Erythroblast (primary cell): ENCODE measurements around the gene FKBP10.

Experiments used
- GATA1 ChIP-seq: IDR thresholded peaks from 2 replicates; pipeline ENCODE4 v1.6.1; 2011; ENCODE audit warnings: low read depth, mild to moderate bottlenecking, control low read depth, low read length, moderate library complexity
- POLR2A ChIP-seq: IDR thresholded peaks from 2 replicates; pipeline ENCODE4 v1.6.1; 2011; ENCODE audit warnings: mild to moderate bottlenecking, low read length

- TF ChIP-seq POLR2A (no peak), GATA1 (no peak)
Observed at GRCh38 chr17:41767324-41768042, 45.3 kb upstream of the FKBP10 start.
